Liver (tissue), 3 donors: ENCODE data around the gene DDX55.

Source experiments
- CTCF ChIP-seq: fragments of 150-350 bp; IDR thresholded peaks from 2 replicates; pipeline ENCODE4 v1.5.1; 2017; ENCODE audit warnings: improper control_type of control experiment, low read depth, low read length; ENCODE audit not compliant: missing input control
- EGR1 ChIP-seq, 2 donors: IDR thresholded peaks; 2 replicates each; pipeline ENCODE4 v1.6.1; 2016 to 2018; ENCODE audit warnings: antibody characterized with exemption in 2 of 2, low read depth in 2 of 2
- GABPA ChIP-seq, 2 donors: IDR thresholded peaks in 1 of 2; conservative IDR thresholded peaks in 1 of 2; 2 replicates each; pipeline ENCODE4 v1.6.1; 2016; ENCODE audit warnings: antibody characterized with exemption in 2 of 2, mild to moderate bottlenecking in 1 of 2, moderate library complexity in 1 of 2
- JUND ChIP-seq, 2 donors: IDR thresholded peaks; 2 replicates each; pipeline ENCODE4 v1.6.1; 2016; ENCODE audit warnings: antibody characterized with exemption in 2 of 2
- NR2F2 ChIP-seq: IDR thresholded peaks from 2 replicates; pipeline ENCODE4 v1.6.1; 2016; ENCODE audit warnings: antibody characterized with exemption
- RAD21 ChIP-seq, 2 donors: IDR thresholded peaks; 2 replicates each; pipeline ENCODE4 v1.6.1; 2016; ENCODE audit warnings: antibody characterized with exemption in 2 of 2, mild to moderate bottlenecking in 2 of 2
- REST ChIP-seq: IDR thresholded peaks from 2 replicates; pipeline ENCODE4 v1.6.1; 2016; ENCODE audit warnings: antibody characterized with exemption, mild to moderate bottlenecking
- SP1 ChIP-seq: IDR thresholded peaks from 2 replicates; pipeline ENCODE4 v1.6.1; 2018; ENCODE audit warnings: antibody characterized with exemption, mild to moderate bottlenecking
- TAF1 ChIP-seq: conservative IDR thresholded peaks from 2 replicates; pipeline ENCODE4 v1.6.1; 2016; ENCODE audit warnings: antibody characterized with exemption, mild to moderate bottlenecking
- ZBTB33 ChIP-seq: IDR thresholded peaks from 2 replicates; pipeline ENCODE4 v1.6.1; 2016; ENCODE audit warnings: antibody characterized with exemption
- donor health status: healthy.
- donor health status: healthy.

GRCh38 chr12:123643911-123644310 is 42.0 kb downstream of the DDX55 start:
- TF ChIP-seq CTCF: no peak
- no peak for TF ChIP-seq REST
- no peak for TF ChIP-seq TAF1
- TF ChIP-seq GABPA (IDR thresholded peaks at IDR 0.05 in 1 of 2, conservative IDR thresholded peaks at IDR 0.05 in 1 of 2): no peak
- TF ChIP-seq NR2F2: no peak
- no peak for TF ChIP-seq JUND (IDR thresholded peaks at IDR 0.05)
- no peak for TF ChIP-seq ZBTB33
- no peak for TF ChIP-seq RAD21 (IDR thresholded peaks at IDR 0.05)
- TF ChIP-seq EGR1 (IDR thresholded peaks at IDR 0.05; ENCODE audit: low read depth in 2 of 2): no peak
- TF ChIP-seq SP1: no peak
